SK-N-SH (cell line): ENCODE measurements around the gene OTUB1.

Source experiments
- CTCF ChIP-seq: fragments of 200-600 bp; sonication (generic); IDR thresholded peaks from 2 replicates; pipeline ENCODE4 v1.6.1; 2017; ENCODE audit warnings: antibody characterized with exemption, mild to moderate bottlenecking, moderate library complexity
- EP300 ChIP-seq, 2 experiments: IDR thresholded peaks; 2 replicates each; pipeline versions ENCODE4 v1.4.0 to v1.6.1; 2012; ENCODE audit warnings: borderline replicate concordance in 1 of 2, low read depth in 1 of 2, low read length in 1 of 2
- EZH2phosphoT487 ChIP-seq: fragments of 200-600 bp; sonication (generic); IDR thresholded peaks from 2 replicates; pipeline ENCODE4 v1.6.1; 2017; ENCODE audit warnings: low read depth, mixed run types, mild to moderate bottlenecking, antibody characterized with exemption, moderate library complexity, borderline replicate concordance
- GABPA ChIP-seq: IDR thresholded peaks from 2 replicates; pipeline ENCODE4 v1.4.0; 2012; ENCODE audit warnings: low read depth, mild to moderate bottlenecking
- MAX ChIP-seq: IDR thresholded peaks from 2 replicates; pipeline ENCODE4 v1.4.0; 2012; ENCODE audit warnings: low read depth
- POLR2AphosphoS5 ChIP-seq: IDR thresholded peaks from 2 replicates; pipeline ENCODE4 v1.6.1; 2012; ENCODE audit warnings: low read depth, low read length
- RAD21 ChIP-seq: IDR thresholded peaks from 2 replicates; pipeline ENCODE4 v1.6.1; 2012; ENCODE audit warnings: mild to moderate bottlenecking, low read length
- RCOR1 ChIP-seq: fragments of 150-350 bp; IDR thresholded peaks from 2 replicates; pipeline ENCODE4 v1.6.1; 2017; ENCODE audit warnings: antibody characterized with exemption, low read length
- REST ChIP-seq: IDR thresholded peaks from 2 replicates; pipeline ENCODE4 v1.6.1; 2012; ENCODE audit warnings: mild to moderate bottlenecking, low read depth, low read length, moderate library complexity
- RFX5 ChIP-seq: IDR thresholded peaks from 2 replicates; pipeline ENCODE4 v1.6.1; 2012; ENCODE audit warnings: mild to moderate bottlenecking, improper control_type of control experiment, low read length
- TAF1 ChIP-seq: IDR thresholded peaks from 2 replicates; pipeline ENCODE4 v1.6.1; 2012; ENCODE audit warnings: low read depth, mild to moderate bottlenecking, low read length, moderate library complexity, borderline replicate concordance
- YY1 ChIP-seq: IDR thresholded peaks from 2 replicates; pipeline ENCODE4 v1.4.0; 2012; ENCODE audit warnings: low read depth, mild to moderate bottlenecking
- ZBTB33 ChIP-seq: IDR thresholded peaks from 2 replicates; pipeline ENCODE4 v1.4.0; 2012; ENCODE audit warnings: low read depth, borderline replicate concordance

GRCh38 chr11:63997801-63998337 is 11.6 kb downstream of the OTUB1 start:
- no peak for TF ChIP-seq CTCF
- TF ChIP-seq RFX5: no peak
- no peak for TF ChIP-seq ZBTB33
- TF ChIP-seq MAX: no peak
- no peak for TF ChIP-seq EP300 (IDR thresholded peaks at IDR 0.05; ENCODE audit: borderline replicate concordance in 1 of 2, low read depth in 1 of 2, low read length in 1 of 2)
- TF ChIP-seq REST: no peak
- TF ChIP-seq RCOR1: no peak
- no peak for TF ChIP-seq GABPA
- TF ChIP-seq RAD21: no peak
- no peak for TF ChIP-seq POLR2AphosphoS5
- TF ChIP-seq TAF1: no peak
- TF ChIP-seq YY1: no peak
- TF ChIP-seq EZH2phosphoT487: no peak
